Measurements from ENCODE around the gene KIFC3. TPM values are rescaled to one million over a fixed set of nuclear protein-coding genes. Genes with fewer than 3 reads are reported as not detected.

The KIFC3 gene
- total and polyA plus RNA-seq, 2 of the 13 experiments (the other 11 are each of a cell fraction or from before 2014, with no cell fraction given), result 42.1 to 45.3 TPM

DNA sequence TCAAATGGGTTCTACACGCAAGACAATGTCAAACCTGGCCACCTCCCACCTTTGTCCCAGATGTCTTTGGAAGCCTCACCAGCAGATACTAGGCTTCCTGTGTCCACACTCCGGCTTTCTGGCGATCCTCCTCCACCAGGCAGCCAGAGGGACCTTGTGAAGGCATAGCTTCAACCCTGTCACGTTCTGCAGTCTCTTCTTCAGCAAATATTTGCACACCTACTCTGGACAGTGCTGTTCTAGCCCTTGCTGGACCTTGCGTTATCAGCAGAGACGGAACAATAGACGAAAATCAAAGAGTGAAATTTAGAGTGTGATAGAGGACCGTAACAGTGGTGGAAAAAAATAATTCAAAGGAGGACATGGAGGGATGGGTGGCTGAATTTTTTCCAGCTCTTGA lies 38.5 kb upstream of the KIFC3 start (continued):
- peak; percentile 16; the same call in 1 of the 2 replicates for TF ChIP-seq KDM5B (CRISPR knock-in tag; IDR thresholded peaks at IDR 0.05; ENCODE audit: borderline replicate concordance)
- no peak for TF ChIP-seq ZNF234 (CRISPR knock-in tag; conservative IDR thresholded peaks at IDR 0.05)
- TF ChIP-seq POLR2A (IDR thresholded peaks at IDR 0.05; ENCODE audit: insufficient read depth in 1 of 2, low read depth in 2 of 2, low read length in 2 of 2), result no peak
- TF ChIP-seq, protein P1, sequence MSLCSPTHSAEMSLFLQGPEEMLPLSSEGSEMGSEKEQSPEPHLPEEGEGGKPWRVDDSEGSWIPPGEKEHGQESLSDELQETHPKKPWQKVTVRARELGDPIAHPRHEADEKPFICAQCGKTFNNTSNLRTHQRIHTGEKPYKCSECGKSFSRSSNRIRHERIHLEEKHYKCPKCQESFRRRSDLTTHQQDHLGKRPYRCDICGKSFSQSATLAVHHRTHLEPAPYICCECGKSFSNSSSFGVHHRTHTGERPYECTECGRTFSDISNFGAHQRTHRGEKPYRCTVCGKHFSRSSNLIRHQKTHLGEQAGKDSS (CRISPR knock-in tag; IDR thresholded peaks at IDR 0.05; ENCODE audit: borderline replicate concordance, low read depth), result no peak
- no peak for TF ChIP-seq EED (CRISPR knock-in tag; IDR thresholded peaks at IDR 0.05)
- no peak for TF ChIP-seq HNRNPL (IDR thresholded peaks at IDR 0.05; ENCODE audit: low read depth, low read length)
- peak; percentile 84 for TF ChIP-seq PHF21A (CRISPR knock-in tag; IDR thresholded peaks at IDR 0.05)
- 0 out of 2 replicates have a peak, but pooled peaks have one; percentile 57 for TF ChIP-seq ZNF607 (CRISPR knock-in tag; IDR thresholded peaks at IDR 0.05; ENCODE audit: borderline replicate concordance)
- TF ChIP-seq NAIF1 (CRISPR knock-in tag; IDR thresholded peaks at IDR 0.05; ENCODE audit: borderline replicate concordance), result no peak
- TF ChIP-seq KLF9 (CRISPR knock-in tag; IDR thresholded peaks at IDR 0.05; ENCODE audit: low read depth), result no peak
- TF ChIP-seq NR2F6 (IDR thresholded peaks at IDR 0.05), result peak; percentile 57
- TF ChIP-seq NR2F6 (CRISPR knock-in tag; IDR thresholded peaks at IDR 0.05), result peak; percentile 93
- no peak for TF ChIP-seq ZNF713 (CRISPR knock-in tag; IDR thresholded peaks at IDR 0.05)
- TF ChIP-seq, protein P2, sequence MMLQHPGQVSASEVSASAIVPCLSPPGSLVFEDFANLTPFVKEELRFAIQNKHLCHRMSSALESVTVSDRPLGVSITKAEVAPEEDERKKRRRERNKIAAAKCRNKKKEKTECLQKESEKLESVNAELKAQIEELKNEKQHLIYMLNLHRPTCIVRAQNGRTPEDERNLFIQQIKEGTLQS (CRISPR knock-in tag; IDR thresholded peaks at IDR 0.05), result no peak
- no peak for TF ChIP-seq MATR3 (CRISPR knock-in tag; IDR thresholded peaks at IDR 0.05)
- TF ChIP-seq, protein P3, sequence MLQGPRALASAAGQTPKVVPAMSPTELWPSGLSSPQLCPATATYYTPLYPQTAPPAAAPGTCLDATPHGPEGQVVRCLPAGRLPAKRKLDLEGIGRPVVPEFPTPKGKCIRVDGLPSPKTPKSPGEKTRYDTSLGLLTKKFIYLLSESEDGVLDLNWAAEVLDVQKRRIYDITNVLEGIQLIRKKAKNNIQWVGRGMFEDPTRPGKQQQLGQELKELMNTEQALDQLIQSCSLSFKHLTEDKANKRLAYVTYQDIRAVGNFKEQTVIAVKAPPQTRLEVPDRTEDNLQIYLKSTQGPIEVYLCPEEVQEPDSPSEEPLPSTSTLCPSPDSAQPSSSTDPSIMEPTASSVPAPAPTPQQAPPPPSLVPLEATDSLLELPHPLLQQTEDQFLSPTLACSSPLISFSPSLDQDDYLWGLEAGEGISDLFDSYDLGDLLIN (CRISPR knock-in tag; IDR thresholded peaks at IDR 0.05; ENCODE audit: borderline replicate concordance), result no peak
- TF ChIP-seq PAF1 (CRISPR knock-in tag; IDR thresholded peaks at IDR 0.05), result no peak
- no peak for TF ChIP-seq ZNF558 (CRISPR knock-in tag; IDR thresholded peaks at IDR 0.05; ENCODE audit: borderline replicate concordance)
- peak; percentile 75; the same call in 1 of the 2 replicates for TF ChIP-seq ZNF605 (CRISPR knock-in tag; IDR thresholded peaks at IDR 0.05)
- TF ChIP-seq FOXP1 (IDR thresholded peaks at IDR 0.05), result no peak
- peak; percentile 77; the same call in 1 of the 2 replicates for TF ChIP-seq FOXP1 (CRISPR knock-in tag; IDR thresholded peaks at IDR 0.05)
- peak; percentile 71; the same call in 1 of the 2 replicates for TF ChIP-seq ETV5 (CRISPR knock-in tag; IDR thresholded peaks at IDR 0.05; ENCODE audit: borderline replicate concordance)
- TF ChIP-seq RCOR2 (CRISPR knock-in tag; IDR thresholded peaks at IDR 0.05), result peak; percentile 94
- peak; percentile 82 for TF ChIP-seq RARA (CRISPR knock-in tag; IDR thresholded peaks at IDR 0.05)
- TF ChIP-seq ZBTB8A (CRISPR knock-in tag; IDR thresholded peaks at IDR 0.05; ENCODE audit: borderline replicate concordance, low read depth), result no peak
- peak; percentile 44; the same call in 1 of the 2 replicates for TF ChIP-seq SIX1 (CRISPR knock-in tag; IDR thresholded peaks at IDR 0.05; ENCODE audit: borderline replicate concordance)
- TF ChIP-seq, protein P4, sequence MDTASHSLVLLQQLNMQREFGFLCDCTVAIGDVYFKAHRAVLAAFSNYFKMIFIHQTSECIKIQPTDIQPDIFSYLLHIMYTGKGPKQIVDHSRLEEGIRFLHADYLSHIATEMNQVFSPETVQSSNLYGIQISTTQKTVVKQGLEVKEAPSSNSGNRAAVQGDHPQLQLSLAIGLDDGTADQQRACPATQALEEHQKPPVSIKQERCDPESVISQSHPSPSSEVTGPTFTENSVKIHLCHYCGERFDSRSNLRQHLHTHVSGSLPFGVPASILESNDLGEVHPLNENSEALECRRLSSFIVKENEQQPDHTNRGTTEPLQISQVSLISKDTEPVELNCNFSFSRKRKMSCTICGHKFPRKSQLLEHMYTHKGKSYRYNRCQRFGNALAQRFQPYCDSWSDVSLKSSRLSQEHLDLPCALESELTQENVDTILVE (CRISPR knock-in tag; IDR thresholded peaks at IDR 0.05), result no peak
- no peak for TF ChIP-seq MYNN (CRISPR knock-in tag; IDR thresholded peaks at IDR 0.05; ENCODE audit: low read depth)
- TF ChIP-seq ZNF430 (CRISPR knock-in tag; IDR thresholded peaks at IDR 0.05), result peak; percentile 66; the same call in 1 of the 2 replicates
- TF ChIP-seq FOXO1 (CRISPR knock-in tag; IDR thresholded peaks at IDR 0.05), result peak; percentile 56; the same call in 1 of the 2 replicates

Measured in HepG2 (cell line).